Stimulated activated CD8-positive, alpha-beta memory T cell treated with anti-CD3 and anti-CD28 coated beads, Interleukin-15, amount 100 ng/mL, for 1 hour (primary cell): ENCODE results near the gene THSD4.

ENCODE experiments used
- DNase-seq: peaks from one replicate; pipeline ENCODE4 v3.0.0-alpha.2; 2020; ENCODE audit warnings: low read depth

Gene THSD4

DNA sequence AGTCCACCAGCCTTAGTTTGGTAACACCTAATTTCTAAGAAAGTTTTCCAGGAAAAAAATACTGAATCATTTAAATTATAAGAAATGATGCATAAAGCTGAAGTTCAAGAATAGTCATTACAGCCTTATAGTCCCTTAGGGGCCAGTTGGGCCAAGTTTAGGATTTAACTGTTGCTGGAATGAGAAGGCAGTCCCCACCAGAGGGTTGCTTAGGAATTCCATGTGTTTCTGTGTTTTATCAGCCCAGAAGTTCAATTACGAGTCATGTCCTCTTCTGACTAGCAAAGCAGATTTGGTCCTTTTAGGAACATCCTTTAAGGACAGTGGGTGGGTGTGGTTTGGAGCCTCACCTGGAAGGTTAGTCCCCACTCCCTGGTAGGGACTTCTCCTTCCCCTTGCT is 638.1 kb downstream of the THSD4 start:
- DNase-seq: no peak

DNA sequence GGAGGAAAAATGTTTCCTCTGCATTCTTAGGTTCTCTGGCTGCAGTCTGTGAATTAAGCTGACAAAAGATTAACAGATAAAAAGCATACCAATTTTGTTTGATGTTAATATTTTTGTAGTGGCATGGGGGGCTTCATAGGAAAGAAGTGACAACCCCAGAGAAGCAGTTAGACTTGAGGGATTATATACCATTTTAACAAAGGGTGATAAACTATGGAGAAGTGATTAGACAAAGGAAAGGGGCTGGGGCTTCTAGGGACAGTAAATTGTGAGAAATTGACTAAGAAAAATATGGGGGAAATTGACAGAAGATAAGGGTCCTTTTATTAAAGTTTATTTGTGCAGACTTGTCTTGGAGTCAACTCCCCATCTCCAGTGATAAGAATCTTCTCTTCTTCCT is 639.4 kb downstream of the THSD4 start:
- no peak for DNase-seq

DNA sequence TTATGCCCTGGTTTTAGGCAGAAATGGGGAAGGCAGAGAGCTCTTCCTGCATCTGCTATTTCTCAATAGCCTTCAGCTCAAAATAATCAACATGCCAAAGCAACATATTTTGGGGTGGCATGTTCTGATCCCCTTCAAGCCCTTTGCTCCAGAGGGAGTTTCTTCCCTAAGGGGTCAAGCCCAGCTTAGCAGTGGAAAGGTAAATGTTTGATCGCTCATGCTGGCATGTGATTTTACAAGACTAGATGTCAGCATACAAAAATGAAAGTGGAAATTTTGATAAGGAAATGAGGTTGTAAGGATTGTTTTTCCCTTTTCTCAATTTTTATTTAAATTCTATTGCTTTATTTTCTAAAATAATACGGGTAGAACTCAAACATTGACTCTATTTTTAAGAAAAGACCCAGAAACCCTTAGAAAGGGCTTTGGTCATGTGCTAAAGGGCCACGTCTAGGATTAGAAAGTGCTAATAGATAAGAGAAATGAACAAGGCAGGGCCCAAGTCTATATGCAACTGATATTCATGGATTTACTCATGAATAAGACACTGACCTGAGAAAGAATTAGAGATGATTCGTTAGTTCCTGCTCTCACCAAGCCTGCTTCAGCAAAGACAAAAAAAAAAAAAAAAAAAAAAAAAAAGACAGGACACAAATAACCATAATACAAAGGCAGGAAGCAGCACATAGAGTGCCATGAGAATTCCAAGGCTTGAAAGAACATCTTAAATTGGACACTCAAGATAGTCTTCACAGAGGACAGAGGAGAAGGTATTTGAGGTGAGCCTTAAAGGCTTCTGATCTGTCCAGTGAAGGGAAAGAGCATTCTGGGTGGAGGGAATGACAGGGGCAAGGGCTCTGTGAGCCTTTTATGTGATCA is 640.1 kb downstream of the THSD4 start:
- DNase-seq: no peak

DNA sequence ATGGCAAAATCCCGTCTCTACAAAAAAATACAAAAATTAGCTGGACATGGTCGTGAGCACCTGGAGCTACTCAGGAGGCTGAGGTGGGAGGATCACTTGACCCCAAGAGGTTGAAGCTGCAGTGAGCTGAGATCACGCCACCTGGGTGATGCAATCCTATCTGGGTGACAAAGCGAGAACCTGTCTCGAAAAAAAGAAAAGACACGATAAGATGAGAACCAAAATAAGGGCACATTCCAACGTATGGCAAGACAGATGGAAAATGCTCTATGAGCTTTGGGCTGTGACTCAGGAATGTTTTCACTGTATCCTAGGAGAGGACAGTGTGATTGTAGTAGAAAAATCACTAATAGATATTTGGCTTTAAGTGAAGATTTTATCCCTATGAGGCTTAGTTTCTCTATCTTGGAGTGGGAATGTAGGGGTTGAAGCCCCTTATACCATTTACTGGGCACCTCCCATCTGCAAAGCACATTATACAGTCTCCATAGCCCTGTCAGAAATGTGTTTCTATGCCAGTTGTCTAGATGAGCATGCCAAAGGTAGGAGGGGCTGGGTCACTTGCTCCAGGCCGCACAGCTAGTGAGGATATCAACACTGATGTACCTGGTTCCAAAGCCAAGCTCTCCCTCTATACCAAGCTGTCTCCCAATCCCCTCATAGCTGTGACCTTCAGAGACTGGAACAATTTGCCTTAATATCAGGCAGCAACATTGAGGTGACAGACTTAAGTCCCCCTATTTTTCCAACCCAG is 641.5 kb downstream of the THSD4 start:
- DNase-seq: no peak

DNA sequence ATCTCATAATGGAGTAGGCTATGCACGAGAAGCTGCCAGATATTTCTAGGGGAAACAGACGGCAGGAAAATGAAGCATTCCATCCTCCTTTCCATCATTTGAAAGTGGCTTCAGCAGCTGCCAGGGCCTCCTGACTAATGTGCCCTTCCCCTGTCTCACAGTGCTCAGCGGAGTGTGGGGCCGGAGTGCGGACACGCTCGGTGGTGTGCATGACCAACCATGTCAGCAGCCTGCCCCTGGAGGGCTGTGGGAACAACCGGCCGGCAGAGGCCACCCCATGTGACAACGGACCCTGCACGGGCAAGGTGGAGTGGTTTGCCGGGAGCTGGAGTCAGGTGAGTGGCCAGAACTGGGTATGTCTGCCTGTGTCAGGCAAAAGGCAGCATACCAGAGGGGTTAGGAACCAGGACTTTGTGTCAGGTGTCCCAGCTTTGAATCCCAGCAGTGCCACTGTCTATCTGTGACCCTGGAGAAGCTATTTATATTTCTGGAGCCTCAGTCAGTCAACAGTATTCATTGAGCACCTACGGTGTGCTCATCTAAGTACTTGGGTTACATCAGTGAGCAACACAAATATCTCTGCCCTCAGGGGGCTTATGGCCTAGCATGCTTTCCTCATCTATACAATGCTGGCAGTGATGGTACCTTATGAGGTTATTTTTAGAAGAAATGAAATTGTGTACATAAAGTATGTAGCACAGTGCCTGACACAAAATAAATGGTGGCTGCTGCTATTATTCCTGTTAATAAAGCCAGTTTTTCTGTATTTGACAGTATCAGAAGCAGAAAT is 642.7 kb downstream of the THSD4 start:
- no peak for DNase-seq

DNA sequence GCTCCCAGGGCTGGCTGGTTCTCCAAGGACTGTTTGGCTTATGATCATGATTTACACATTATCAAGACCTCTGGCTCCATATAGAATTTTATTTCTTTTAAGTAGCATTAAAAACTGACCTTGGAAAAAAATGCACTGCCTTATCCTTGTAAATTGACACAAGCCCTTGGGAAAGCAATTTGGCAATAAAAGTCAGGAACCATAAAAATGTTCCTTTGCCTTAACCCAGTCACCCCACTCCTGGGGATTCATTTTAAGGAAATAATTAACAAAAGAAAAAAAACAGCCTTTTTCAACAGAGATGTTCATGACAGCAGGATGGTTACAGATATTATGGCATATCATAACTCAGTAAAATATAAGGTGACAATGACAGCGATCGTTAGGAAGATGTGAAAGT is 643.4 kb downstream of the THSD4 start:
- no peak for DNase-seq

DNA sequence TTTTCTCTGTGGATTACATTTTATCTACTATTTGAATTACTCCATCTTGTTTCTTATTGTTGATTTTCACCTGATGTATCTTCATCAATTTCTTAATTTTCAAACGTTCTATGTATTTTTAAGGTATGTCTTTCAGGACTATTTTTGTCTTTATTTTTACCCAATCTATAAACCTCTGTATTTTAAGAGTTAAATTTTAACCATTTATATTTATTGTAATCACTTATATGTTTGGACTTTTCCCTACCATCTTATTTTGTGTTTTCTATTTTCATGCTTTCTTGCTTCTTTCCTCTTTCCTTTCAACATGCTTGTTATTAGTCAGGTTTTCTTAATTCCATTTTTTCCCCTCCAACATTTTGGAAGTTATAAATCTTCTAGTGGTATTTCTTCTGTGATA is 645.6 kb downstream of the THSD4 start:
- DNase-seq: no peak

DNA sequence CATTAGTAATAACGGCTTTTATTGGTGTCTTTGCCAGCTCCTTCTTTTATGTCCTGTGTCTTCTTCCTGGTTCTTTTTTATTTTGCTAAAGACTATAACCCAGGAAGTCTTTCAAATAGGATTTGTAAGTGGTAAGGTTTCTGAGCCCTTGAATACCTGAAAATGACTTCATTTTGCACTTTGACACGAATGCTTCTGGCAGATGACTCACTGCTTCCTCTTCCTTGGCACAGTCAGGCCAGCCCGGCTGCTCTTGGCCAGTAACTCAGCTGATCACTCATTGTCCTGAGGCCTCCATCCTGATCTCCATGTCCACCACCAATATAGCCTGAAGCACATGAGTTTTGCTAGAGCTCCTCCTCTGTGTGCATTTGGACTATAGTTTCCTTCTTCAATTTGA is 646.4 kb downstream of the THSD4 start:
- DNase-seq: no peak

DNA sequence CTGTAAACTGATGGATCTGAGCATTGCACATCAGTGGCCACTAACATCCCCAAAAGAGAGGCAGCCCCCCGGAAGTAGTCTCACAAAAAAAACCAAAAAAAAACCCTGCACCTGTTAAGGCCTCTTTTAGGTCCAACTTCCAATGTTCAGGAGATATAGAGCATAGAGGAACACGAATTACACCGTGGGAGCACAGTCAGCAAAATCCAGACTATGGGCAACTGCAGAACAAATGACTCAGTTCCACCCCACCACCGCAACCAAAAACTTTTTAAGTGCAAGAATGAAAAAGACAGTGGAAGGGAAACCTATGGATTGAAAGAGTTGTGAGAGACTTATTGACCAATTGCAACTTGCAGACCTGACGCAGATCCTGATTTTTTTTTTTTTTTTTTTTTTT is 652.9 kb downstream of the THSD4 start:
- DNase-seq: no peak

DNA sequence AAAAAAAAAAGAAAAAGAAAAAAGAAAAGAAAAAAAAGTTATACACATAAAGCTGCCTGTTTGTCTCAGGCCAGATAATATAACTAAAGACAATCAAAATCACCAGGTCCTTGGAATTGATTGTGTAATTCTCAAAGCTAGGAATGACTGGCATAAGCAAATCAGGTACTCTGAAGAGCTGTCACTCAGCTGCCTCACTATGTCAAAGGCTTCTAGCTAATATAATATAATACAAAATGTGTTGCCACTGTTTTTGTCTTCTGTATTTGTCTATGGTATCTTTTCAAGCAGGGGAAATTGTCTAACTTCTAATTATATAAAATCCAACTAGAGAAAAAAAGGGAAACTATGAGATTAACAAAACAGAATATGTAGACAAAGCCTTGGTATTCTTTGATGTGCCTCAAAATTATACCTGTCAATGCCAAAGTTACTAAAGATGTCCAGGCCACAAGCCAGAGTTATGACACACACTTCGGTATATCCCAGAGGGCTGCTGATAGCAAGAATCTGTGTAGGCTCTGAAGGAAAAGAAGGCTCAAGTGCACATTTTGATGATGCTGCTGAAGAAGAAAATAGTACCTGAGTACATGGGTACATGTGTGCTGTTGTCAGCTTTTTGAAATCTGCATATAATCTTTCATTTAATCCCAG is 658.1 kb downstream of the THSD4 start:
- no peak for DNase-seq

DNA sequence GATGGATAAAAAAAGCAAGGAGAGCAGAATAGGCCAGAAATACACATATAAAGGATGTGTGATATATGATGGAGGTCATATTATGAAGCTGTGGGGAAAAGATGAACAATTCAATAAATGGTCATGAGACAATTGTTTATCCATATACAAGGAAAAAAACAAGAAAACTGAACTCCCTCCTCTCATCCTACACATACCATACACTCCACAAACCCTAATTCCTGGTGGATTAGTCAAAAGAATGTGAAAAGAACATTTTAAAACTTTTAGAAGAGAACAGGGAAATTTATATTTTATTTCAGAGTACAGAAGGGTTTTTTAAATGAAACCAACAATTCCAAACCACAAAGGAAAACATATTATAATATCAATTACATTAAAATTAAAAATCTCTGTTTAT is 660.6 kb downstream of the THSD4 start:
- no peak for DNase-seq

DNA sequence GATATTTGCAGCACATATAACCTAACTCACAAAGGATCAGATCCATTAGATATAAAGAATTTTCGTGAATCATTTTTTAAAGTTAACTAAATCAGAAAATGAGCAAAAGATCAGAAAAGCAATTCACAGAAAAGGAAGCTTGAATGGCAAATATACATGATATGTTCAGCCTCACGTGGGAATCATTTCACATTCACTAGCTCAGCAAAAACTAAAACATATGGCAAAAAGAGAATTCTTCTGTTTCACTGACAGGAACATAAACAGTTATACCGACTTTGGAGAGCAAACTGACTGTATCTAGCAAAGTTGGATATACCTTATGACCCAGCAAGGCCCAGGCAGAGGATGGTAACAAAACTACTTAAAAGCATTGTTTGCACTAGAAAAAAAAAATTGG is 661.0 kb downstream of the THSD4 start:
- DNase-seq: no peak

DNA sequence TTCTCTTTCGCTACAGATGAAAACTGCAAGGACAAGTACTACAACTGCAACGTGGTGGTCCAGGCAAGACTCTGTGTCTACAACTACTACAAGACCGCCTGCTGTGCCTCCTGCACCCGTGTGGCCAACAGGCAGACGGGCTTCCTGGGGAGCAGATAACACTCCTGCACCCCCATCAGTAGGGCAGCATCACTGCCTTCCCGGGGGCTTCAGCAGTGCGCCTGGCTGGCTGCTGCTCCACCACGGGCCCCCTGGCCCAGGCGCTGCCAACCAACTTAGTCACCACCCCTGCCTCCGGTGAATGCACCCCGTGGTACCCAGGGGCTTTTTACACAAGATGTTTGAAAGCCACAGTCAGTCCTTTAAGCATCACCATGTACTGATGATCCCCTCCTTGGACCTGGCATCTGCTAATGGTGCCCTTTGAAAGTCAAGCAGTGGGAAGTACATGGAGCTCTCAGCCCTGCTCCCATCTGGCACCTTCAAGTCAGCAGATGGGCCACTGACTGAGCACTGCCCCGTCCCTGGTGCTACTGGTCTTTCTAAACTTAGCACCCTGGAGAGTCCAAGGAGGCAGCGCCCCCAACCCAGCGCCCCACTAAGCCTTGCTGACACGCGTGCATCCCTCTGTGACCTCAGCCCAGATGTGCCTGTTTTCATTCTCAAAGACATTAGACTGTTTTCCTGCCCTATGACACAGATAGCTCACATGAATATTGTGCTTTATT is 662.1 kb downstream of the THSD4 start:
- no peak for DNase-seq

DNA sequence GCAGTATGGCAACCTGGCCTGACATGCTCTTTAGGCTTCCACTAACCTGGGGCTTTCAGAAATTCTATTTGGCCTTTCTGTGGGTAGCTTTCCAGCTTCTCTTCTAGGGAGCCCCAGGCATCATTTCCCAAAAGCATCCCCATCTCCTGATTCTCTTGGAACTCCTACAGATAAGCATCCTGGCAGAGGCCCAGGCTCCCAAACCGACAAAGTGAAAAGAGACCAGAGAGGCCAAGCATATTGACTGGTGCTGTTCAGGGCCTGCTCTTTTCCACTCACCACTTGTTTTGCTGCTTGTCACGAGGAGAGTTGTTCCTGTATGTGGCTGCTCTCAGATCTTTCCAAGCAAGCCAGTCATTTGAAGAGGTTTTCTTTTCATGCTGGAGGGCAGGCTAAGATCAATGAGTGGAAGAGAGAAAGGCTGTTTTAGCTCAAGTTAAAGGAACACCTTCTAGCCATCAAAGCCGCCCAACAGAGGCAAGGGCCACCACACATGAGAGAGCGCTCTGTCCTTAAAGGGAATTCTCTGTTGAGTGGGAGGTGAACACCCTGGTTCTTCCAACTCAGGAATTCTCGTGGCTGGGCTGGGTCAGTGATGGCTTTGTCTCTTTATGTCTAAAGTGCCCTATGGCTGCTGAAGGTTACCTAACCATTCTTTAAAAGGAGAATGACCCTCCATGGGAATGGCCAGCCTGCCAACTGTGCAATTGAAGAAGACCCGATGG is 664.0 kb downstream of the THSD4 start:
- no peak for DNase-seq

DNA sequence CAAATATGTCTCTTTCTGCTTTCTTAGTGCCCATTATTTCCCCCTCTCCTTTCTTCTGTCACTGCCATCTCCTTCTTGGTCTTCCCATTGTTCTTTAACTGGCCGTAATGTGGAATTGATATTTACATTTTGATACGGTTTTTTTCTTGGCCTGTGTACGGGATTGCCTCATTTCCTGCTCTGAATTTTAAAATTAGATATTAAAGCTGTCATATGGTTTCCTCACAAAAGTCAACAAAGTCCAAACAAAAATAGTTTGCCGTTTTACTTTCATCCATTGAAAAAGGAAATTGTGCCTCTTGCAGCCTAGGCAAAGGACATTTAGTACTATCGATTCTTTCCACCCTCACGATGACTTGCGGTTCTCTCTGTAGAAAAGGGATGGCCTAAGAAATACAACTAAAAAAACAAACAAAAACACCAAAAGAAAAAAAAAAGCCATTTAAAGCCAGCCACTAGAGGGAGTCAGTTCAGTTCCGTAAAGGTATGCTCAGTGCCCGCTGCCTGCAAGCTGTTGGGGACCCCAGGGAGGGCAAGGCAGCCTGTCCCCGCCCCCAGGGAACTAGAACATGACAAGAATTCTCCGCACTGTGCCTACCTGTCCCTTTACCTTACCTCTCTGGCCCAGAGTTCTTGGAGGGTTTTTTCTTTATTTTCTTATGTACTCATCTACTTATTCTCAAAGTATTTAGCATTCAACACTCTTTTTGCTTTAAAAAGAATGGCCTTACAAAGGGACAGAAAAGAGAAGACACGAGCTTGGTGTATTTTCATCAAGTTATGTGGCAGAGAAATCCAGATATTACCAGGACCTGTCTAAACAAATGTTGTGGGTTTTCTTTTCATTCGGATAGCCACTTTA is 665.1 kb downstream of the THSD4 start:
- no peak for DNase-seq

DNA sequence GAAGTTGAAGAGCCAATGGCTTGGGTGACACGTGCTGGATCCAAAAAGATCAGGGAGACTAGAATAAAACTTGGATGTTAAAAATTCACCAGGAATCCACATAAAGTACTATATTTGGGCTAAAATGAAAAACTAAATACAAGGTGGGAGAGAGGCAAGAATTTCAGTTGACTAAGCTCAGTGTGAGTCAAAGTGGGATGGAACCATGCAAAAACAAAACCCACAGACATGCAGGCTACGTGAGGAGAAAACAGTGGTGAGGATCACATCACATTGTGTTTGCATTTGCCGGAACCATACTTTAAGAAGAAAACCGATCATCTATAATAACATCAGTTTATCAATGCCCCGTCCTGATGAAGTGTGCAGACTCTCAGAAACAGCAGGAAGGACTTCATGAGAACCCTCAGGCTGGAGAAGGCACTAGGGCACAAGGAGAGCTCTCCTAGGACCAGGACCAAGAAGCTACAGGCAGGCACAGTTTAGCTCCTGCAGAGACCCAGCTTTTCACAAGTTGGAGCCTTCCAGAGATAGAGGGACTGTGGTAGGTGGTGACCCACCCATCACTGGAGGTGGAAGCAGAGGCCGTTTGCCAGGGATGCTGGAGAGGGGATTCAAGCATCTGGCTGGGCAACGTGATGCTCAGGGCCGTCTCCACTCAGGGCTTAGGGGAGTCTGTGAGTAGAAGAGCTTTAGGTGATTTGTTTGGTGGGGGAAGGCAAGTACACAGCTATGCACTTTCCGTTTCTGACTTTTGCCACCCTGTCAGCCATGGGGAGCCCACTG is 666.1 kb downstream of the THSD4 start:
- no peak for DNase-seq

DNA sequence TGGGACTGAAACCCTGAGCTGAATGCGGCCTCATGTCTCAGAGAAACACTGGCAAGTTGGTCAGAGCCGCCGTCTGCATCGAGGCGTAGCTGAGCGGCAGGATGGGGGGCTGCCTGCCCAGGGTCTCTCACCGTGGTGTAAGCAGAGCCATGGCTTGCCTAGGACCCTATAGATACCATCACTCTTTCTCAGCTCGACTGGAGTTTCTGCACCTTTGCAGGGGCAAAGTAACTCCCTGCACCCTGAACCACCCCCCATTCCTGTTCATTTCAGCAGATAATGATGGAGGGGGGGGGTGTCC is 666.6 kb downstream of the THSD4 start:
- DNase-seq: no peak

DNA sequence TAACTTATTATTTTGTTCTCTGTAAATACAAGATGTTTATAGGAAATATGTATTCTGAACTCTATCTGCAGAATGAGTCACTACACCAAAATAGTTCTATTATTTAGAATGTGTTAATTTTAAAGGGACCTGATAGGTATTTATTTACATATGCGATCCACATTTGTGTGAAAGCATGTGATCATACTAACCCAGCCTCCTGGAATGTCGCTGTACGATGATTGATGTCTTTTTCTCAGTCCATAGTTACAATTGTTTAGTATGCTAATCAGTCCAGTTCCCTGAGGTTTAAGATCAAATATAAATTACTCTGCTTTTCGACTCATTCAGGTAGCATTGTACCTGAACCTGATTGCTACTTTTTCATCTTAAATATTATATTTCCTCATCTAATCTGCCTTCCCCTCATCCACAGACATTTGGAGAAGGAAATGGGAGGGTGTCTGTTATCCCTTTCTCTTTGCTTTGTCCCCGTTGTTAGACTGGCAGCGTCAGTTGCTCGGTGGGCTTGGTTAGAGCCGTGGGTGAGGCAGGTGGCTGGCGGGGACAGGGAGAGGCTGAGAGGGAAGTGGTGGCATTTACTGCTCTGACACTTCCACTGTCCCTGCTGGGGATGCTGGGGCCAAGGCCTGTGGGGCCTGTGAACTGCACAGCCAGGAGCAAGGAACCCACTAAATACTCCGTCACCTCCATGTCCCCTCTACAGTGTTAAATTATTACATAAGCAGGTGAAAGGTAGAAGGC is 667.3 kb downstream of the THSD4 start:
- no peak for DNase-seq

DNA sequence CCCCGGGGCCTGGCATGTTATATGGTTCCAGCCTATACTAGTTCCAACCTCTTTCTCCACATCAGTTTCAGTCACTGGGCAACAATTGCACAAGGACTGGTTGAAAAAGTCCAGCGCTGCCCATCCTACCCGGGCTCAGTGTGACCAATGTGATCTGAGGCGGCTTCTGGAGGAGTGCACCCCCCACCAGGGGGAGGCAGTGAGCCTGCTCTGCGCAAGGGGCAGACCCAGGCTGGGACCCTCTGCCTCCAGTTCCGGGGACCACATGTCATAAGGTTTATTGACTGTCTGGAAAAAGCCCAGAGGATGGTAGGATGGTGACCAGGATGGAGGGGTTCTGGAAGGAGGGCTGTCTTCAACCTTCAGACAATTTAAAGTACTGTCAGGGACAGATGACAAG is 669.4 kb downstream of the THSD4 start:
- DNase-seq: no peak
